ENCODE measurements around the gene SPATA17.

The SPATA17 gene

DNA sequence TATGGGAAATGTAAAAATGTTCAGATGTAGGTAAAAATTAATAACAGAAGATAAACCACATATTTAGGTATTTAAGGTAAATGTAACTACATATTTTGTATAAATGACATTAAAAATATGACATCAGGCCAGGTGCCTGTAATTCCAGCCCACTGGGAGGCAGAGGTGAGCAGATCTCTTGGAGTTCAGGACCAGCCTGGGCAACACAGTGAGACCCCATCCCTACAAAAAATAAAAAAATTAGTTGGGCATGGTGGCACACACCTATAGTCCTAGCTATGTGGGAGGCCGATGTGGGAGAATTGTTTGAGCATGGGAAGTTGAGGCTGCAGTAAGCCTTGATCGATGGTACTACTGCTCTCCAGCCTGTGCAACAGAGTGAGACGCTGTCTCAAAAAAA, 216.5 kb downstream of the SPATA17 start:
- DNase-seq (ENCODE audit: low read depth): no peak

DNA sequence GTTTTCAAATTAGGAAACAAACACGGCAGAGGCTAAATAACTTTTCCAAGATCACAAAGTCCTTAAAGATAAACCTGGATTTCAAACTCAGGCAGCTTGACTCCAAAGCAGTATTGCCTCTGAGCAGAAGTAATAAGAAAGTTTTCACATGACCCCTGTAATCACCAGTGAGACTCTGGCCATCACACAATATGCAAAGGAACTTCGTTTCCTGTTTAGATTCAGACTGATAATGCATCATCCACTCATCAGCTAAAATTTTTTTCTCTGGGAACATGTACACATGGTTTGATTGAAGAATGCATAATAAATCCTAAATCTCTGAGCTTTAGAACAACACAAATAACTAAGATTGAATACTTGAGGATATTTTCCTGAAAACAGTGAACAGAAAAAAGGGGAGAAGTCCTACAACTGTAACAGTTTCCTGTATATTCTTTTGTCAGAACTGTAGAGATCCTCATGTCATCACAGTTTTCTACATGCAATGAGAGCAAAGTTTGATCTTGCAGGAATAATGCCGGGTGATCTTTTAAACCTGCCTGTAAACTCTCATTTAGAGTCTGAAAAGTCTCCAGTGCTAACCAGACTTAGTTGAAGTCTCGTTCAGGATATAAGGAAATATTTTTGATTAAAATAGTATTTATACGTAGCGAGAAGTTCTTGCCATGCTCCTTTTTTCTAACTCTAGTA, 225.3 kb downstream of the SPATA17 start:
- DNase-seq (ENCODE audit: low read depth): no peak

DNA sequence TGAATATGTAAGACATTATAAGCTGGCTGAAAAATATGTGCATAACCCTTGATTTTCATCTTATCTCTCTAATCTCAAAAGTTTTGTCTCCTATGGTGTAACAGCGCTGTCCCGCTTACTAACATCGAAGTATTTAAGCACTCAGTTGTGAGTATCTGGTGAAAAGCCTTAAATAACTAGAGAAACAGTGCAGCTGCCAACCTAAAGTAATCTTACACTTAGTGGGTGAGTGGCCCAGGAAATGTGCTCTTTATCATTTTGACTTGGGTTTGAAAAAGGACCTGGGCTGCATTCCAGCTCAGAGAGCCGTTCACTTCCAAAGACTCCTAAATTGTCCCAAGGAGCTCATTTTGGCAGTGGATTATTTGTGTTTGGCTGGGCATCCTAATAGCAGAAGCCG, 225.9 kb downstream of the SPATA17 start:
- no peak for DNase-seq (ENCODE audit: low read depth)

DNA sequence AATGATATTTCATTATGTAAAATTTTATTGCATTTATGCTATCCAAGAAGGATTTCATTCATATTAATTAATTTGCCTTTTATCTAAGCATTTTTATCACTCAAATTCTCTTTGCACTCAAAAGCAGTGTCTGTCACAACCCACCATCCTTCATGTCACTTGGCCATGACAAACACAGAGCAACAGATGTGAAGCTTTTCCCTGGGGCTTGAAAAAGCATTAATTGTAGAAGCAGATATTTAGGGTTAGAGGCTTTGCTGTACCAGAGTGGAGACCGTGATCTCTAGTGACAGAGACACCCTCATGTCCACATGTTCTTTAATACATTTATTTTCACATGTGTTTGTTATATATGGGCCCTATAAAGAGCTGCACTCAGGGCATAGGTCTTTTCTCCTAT, 230.5 kb downstream of the SPATA17 start:
- no peak for DNase-seq (ENCODE audit: low read depth)

DNA sequence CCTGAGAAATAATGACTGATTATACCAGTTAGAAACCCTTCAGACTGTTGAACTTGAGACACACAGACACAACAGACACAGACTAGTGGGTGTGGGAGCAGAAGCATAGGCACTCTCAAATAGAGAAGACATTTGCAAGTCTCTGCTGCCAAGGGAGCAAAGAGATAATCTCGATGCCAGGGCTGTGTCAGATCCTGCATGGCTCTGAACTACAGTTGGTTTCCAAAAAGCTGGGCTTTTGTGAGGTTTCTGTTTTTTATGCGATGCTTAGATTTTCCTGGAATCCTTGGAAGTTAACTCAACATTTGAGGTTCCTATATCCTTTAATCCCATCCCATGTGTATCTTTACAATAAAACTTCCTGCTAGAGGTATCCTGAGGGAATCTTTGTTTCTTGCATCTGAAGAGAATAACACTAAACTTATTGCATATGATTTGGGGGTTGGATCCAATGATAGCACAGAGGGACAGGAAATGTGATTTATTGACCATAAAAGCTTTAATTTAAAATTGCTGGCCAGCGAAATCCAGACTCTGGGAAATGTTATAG, 236.4 kb downstream of the SPATA17 start:
- no peak for DNase-seq (ENCODE audit: low read depth)

DNA sequence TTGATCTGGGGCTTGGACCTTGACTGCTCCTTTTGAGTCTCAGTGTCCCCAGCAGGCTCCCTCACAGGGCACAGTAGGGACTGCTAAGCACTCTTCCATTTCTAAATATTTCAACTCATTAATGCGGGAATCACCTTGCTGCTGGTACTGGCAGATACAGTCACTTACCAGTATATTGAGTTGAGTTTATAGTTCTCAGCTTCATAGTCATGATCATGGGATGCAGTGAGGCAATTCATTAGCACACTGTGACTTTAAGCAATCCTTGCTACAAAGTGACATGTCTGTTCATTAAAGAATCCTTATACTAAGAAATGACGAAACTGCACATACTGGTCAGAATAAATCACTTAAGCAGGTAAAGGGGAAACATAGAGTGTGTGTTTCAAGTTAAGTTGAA, 240.8 kb downstream of the SPATA17 start:
- no peak for DNase-seq (ENCODE audit: low read depth)

DNA sequence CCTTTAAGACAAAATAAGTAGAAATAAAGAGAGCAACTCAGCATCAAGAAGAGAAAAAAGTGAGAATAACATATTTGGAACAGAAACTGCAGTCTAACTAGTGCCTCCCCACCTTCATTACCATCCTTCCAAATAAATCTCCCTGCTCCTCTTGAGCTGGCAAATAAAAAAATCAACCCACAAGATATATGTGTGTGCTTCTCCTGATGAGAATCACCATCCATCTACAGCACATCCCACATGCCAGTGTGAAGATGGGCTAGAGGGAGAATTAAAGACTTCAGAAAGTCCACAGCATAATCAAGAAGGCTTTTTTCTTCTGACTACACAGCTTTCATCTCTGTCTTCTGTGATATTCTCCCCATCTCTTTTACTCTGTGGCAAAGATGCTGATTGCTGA, 244.1 kb downstream of the SPATA17 start:
- DNase-seq (ENCODE audit: low read depth): no peak

DNA sequence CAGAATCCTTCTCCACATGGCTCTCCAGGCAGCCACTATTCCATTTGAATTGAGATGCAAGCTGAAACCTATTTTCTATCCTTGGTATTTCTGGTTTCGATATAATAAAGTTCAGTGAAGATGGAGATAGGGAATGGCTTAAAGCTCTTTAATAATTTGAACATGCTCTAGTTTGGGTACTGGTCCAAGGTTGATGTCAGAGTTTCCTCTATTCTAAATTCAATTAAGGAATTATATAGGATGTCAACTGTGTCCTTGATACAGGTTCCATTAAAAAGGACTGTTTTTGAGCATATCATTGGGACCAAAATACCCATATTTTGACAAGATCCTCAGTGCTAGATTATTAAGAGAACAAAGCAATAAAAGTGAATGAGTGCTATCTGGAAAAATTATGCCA, 245.3 kb downstream of the SPATA17 start:
- no peak for DNase-seq (ENCODE audit: low read depth)

DNA sequence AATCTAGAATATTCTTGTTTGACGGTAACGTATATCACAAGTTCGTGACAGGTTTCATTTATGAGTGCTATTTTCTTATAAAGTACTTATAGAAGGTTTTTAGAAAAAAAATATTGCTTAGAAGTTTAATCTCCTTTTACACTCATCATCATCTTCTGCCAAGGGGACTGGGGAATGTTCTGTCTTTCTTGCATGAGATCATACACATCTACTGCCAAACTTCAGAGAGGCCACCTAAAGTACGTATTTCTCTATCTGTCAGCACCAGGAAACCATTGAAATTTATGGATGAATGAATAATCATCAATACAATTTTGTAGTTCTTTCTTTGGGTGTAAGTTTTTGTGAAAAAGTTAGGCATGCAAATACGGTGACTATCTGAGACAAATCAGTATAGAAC, 245.8 kb downstream of the SPATA17 start:
- no peak for DNase-seq (ENCODE audit: low read depth)

DNA sequence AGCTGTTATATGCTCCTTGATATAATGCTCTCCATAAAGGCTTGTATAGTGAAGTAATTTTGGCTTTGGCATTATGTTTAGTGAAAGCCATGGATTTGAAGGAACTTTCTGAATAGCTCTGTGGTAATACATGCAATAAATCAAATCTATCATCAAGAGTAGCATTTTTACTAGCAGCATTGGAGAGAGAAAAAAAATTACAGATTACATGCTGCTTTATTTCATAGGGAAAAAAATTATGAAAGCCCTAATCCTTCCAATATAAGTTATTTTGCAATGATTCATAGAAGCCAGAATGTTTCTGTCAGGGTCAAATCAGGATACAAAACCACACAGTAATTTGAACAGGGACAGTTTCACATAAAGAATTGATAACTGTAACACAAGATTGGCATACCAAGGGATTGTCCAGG, 250.0 kb downstream of the SPATA17 start:
- no peak for DNase-seq (ENCODE audit: low read depth)

DNA sequence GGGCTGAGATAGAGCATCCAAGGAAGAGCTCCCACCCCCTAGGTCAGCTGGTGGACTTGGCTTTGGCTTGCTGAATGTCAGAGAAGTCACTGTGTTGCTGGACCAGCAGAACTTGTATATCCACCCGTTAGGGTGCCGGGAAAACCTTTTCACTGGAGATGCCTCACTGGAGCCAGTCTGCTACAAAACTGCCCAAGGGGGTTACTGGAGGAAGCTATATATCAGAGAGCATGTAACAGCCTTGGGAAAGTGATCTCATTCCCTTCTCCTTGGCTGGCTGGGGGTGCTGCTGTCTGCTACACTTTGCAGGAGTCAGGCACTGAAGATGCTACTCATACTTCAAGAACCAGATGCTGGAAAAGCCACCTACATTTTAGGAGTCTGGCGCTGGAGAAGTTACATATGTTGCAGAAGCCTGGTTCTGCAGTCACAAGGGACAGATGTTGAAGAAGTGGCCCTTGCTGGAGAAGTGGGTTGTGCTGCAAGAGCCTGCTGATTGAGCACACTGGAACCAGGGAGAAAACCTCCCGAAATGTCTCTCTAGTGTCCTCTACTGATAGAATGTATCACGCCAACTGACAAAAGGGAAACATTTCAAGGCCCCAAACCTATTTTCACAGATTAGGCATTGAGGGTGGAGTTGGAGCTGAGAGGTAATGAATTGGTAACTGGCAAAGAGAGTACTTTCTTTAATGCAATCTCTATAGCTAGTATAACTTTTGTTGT, 250.6 kb downstream of the SPATA17 start:
- DNase-seq (ENCODE audit: low read depth): no peak

DNA sequence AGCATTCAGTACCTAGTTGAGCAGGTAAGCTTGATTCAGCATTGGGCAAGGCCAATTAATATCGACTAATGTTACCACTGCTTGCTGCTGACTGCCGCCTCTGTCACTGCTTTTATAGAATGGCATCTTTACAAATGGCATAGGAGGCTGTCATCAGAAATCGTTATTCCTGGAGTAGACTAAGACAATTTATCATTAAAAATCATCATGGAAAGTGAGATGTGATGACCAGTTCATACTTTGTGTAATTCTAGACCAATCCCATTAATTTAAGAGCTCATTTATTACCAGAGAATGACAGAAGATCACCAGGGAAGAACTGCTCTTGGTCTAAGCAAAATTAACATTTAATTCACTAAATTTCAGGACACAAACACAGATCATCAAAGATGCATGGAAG, 254.0 kb downstream of the SPATA17 start:
- no peak for DNase-seq (ENCODE audit: low read depth)

DNA sequence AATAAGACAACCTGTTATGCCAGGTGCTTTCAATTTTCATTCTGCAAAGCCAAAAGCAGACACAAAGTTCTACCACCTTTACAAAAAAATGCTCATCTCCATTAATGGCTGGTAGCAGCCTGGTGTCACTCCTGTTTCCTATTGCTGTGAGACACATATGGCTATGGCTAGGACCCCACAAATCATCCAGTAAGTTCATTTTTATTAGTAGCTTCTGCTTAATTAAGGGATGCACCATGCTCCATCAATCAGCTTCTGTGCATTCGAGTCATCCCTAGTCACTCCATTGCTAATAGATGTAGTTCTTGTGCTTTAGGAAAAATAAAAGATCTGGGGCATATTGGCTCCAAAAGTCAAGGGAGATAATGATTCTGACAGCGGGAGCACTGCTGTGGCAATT, 257.2 kb downstream of the SPATA17 start:
- no peak for DNase-seq (ENCODE audit: low read depth)

DNA sequence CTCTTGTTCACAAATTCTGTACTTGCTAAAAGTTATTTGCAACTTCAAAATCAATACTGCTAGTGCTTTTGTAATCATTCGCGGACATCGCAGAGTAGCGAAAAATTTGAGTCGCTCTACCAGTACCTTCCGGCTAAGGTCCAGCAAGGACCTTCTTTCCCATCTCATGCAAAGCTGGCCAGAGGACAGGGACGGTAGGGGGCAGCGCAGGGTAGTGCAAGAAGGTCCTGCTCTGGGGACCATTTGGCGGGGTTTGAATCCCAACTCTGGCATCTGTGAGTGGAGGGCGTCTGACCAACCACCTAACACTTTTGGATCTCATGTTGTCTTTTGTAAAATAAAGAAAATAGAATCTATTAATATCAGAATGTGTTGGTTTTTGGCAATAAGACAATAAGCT, 258.3 kb downstream of the SPATA17 start:
- DNase-seq (ENCODE audit: low read depth): no peak

DNA sequence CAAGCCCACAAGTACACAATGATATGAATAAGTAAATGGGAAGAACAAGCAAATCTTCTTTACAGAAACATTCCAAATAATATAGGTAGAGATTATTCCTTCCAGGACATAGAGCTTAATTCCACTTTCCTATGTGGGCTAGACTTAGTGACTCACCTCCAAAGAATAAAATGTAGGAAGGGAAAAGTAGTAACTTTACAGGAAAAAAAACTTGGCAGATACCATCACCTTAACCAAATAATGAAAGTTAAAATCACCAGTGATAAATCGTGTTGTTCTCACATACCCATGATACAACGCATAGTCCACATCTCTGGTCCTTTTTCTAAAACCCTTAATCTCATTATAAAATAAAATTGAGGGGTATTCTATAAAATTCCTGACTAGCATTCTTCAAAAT, 260.8 kb downstream of the SPATA17 start:
- no peak for DNase-seq (ENCODE audit: low read depth)

DNA sequence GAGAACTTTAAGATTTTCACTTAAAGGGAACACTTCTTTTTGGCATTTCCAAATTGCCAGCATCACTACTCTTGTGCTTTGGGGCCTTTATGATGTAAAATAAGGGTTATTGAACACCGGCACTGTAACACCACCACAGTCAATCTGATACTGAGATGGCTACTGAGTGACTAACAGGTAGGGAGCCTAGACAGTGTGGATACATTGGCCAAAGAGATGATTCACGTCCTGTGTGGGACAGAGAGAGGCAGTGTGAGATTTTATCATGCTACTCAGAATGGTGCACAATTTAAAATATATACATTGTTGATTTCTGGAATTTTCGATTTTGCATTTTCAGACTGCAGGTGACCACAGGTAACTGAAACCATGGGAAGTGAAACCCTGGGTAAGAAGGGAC, 261.6 kb downstream of the SPATA17 start:
- no peak for DNase-seq (ENCODE audit: low read depth)

DNA sequence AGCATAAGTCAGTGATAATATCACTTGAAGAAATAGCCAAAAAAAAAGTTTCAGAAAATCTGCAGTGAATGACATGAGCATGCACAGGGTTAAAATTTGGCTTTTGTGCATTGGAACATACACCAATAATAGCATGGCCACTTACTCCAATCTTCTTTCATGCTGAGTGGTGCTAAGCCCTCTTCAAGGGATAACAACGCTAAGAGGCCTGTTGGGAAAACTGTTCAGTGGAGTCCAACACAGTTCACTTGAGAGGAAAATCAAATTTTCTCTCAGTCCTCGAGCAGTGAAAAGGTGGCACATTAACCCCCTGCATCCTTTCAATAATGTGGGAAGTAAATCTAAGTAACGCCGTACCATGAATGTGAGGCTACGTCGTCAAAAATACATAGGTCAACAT, 264.7 kb downstream of the SPATA17 start:
- no peak for DNase-seq (ENCODE audit: low read depth)

DNA sequence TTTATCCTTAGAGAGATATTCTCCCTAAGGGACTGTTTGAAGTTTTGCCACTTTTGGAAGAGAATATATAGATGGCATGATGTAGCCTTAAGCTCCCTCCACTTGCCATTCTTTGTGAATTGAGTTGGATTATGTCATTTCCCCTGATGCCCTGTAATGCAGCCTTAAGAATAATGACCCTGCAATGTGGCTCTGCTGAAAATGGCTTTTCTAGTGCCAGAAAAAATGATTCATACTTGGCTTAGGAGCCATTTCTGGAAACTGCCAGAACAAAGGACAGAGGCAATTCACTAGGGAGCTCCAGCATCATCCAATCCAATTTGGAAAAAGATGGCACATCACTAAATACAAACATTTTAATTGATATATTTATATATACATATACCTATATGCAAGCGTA, 265.3 kb downstream of the SPATA17 start:
- no peak for DNase-seq (ENCODE audit: low read depth)

DNA sequence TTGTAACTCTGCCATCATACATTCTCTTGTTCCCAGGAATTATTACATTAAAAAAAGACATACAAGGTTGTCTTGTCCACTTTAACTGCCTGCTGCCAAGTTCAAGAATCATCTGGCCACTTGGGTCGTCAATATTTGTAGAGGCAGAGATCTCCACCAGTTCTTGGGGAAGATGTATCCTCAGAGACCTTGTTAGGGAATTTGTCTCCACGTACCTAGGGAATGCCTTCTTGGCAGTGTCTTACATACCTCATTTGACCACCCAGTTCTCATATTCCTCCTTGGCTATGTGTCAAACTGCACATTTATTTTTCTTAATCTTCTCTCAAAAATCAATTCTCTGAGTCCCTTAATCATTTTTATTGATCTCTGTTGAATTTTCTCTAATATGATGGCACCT, 266.0 kb downstream of the SPATA17 start:
- no peak for DNase-seq (ENCODE audit: low read depth)

DNA sequence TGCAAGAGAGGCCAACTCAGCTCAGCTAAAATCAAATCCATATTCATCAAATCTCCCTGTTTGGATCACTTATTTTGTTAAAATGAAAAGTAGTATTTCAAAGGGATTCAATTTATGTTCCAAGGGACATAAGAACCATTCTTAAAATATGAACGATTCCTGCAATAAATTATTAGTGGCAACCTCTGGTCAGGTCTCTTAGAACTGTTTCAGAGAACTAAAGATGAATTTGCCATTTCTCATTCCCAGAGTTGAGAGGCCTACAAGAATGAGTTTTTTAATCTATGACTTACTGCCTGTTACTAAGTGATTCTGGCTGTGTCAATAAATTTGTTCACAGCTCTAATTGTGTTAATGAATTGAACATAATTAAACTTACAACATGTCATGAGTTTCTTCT, 268.5 kb downstream of the SPATA17 start:
- DNase-seq (ENCODE audit: low read depth): no peak

DNA sequence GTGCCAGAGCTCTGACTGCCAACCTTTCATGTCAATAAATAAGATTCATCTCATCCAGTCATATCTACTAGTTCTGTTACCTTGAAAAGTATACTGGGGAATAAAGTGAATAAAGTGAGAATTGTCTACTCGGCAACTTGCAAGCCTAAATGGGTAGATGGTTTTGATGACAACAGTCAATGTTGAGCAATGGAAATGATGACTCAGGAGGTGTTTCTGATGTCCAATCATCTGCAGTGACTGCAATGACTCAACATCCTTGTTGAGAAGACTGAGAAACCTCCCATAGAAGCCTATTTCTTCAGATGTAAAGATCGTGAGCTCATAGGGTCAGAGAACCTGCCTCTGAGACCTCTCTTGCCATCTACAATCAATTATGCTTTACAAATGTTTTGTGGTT, 276.4 kb downstream of the SPATA17 start:
- DNase-seq (ENCODE audit: low read depth): no peak

DNA sequence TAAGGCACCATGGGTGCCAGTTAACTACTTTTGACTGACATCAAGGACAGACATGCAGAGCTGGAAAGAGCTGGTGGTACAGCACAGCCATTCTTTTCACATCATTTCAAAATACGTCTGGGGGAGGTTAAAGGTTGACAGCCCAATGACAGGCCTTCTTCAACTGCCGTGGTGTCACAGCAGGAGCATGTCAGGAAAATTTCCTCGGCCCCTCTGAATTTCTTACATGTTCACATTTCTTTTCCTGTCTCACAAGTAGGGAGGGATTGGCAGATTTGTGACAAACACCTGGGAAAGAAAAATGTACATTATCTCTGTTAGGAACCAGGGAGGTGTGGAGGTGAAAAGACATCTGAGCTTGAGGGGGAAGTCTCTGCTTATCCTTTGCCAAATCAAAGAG, 279.1 kb downstream of the SPATA17 start:
- DNase-seq (ENCODE audit: low read depth): no peak

DNA sequence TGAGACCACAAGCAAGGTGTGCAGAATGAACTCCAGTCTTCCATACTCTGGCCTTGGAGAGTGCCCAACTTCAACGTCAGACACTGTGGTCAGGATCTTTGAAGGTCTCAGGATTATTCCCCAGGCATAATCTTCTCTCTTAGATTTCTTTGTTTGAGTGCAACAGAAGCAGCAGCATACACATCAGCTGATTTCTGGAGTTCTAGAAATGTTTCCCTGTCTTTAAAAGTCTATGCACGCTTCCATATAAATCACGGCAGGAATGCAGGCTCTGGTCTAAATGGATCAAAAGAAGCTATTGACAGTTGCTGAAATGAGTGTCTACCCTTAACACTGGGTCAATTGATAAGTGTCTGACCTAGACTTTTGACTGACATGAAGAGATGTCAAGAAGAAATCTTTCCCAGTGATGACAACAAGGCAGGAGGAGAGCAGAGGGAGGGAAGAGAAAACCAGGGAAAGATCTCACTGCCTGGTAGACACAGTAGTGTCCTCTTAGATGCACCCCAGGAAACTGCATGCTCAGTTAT, 279.7 kb downstream of the SPATA17 start:
- DNase-seq (ENCODE audit: low read depth): no peak

DNA sequence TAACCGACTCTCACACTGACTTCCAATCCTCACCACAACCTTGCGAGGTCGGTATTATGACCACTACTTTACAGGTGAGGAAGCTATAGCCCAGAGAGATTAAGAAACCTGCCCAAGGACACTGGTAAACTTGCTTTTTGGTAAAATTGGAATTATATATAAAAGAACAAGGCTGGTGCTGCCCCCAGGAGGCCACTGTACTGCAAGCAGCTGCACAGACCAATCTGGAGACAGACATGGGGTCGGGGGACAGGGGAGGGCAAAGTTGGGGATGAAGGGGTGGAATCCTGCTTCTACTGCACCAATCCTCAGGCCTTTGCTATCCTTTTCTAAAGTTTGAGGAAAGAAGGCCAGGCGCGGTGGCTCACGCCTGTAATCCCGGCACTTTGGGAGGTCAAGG, 280.8 kb downstream of the SPATA17 start:
- DNase-seq (ENCODE audit: low read depth): no peak
